ENCODE results near the gene BTBD19.

DNA sequence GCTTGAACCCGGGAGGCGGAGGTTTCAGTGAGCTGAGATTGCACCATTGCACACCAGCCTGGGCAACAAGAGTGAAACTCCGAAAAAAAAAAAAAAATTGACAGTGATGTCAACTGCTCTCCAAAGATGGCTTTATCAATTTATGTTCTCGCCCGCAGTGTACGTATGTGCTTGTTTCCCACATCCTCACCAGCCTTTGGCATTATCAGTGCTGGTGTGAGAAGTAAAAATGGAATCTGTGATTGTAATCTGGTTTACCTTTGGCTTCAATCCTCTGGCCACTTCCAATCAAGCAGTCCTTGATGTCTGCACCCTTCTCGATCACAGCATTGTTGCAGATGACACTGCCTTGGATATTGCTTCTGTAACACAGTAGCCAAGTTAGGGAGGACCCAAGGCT lies 49.1 kb downstream of the BTBD19 start:
- TF ChIP-seq, protein P1, sequence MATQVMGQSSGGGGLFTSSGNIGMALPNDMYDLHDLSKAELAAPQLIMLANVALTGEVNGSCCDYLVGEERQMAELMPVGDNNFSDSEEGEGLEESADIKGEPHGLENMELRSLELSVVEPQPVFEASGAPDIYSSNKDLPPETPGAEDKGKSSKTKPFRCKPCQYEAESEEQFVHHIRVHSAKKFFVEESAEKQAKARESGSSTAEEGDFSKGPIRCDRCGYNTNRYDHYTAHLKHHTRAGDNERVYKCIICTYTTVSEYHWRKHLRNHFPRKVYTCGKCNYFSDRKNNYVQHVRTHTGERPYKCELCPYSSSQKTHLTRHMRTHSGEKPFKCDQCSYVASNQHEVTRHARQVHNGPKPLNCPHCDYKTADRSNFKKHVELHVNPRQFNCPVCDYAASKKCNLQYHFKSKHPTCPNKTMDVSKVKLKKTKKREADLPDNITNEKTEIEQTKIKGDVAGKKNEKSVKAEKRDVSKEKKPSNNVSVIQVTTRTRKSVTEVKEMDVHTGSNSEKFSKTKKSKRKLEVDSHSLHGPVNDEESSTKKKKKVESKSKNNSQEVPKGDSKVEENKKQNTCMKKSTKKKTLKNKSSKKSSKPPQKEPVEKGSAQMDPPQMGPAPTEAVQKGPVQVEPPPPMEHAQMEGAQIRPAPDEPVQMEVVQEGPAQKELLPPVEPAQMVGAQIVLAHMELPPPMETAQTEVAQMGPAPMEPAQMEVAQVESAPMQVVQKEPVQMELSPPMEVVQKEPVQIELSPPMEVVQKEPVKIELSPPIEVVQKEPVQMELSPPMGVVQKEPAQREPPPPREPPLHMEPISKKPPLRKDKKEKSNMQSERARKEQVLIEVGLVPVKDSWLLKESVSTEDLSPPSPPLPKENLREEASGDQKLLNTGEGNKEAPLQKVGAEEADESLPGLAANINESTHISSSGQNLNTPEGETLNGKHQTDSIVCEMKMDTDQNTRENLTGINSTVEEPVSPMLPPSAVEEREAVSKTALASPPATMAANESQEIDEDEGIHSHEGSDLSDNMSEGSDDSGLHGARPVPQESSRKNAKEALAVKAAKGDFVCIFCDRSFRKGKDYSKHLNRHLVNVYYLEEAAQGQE (IDR thresholded peaks at IDR 0.05; ENCODE audit: low read depth), result no peak
- TF ChIP-seq, protein P2, sequence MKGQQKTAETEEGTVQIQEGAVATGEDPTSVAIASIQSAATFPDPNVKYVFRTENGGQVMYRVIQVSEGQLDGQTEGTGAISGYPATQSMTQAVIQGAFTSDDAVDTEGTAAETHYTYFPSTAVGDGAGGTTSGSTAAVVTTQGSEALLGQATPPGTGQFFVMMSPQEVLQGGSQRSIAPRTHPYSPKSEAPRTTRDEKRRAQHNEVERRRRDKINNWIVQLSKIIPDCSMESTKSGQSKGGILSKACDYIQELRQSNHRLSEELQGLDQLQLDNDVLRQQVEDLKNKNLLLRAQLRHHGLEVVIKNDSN (IDR thresholded peaks at IDR 0.05), result no peak
- TF ChIP-seq YY1 (IDR thresholded peaks at IDR 0.05; ENCODE audit: low read depth) (no peak), MAX (IDR thresholded peaks at IDR 0.05) (no peak), TEAD4 (IDR thresholded peaks at IDR 0.05) (no peak)
